Measurements from ENCODE around the gene MICAL2.
A peak's percentile ranks its signal among the peaks of the same experiment; 100 is the strongest.

MICAL2 gene

DNA sequence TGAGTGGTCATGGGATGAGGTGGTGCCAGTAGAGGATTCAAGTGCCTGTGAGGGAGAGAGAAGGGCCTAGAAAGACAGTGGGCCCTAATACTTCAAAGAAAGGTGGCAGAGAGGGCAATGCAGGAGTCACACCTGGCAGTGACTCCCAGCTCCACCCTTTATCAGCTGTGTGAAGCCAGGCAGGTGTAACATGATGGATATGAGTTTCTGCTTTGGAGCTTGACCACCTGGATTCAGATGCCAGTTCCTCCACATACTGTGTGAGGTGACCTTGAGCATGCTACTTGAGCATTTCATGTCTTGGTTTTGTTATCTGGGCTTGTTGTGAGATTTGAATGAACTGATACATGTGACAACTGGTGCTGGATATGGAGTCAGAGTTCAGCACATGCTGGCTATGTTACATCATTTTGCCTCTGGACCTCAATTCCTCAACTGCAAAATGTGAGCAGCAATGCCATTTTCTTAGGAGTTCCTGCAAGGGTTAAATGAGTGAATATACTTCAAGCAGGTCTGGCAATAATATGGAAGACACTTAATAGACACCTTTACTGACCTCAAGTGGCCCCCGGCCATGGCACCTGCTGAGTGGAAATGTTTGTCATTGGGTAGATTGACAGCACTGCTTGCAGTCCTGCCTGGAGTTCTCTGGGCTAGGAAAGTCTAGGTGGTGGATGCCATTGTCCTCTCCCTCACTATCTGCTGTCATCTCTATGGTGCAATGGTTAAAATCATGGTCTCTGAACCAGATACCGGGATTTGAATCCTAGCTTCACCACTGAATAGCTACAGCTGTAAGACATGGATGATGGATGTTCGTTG, 83.3 kb downstream of the MICAL2 start:
- no peak for DNase-seq

GRCh38 chr11:12195768-12196167, 85.4 kb downstream of the MICAL2 start:
- DNase-seq: no peak

- no peak for DNase-seq
Measured at GRCh38 chr11:12196308-12196707, 85.9 kb downstream of the MICAL2 start.

DNA sequence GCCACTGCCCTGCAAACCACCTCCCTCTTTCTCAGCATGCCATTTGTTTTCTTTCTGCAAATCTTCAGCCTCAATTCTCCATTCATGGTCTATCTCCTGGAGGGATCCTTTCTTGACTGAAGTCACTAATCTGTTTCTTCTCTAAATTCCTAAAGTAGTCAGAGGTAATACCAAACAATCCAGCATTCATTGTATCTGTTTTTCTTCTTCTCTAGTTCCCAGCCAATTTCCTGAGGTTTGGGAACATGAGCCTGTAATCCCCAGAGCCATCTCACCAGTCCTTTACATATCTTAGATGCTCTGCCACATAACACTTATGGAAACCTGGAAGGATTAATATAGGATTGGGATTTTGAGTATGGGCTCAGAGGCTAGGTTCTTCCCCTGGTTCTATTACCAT, 86.5 kb downstream of the MICAL2 start:
- no peak for DNase-seq

DNA sequence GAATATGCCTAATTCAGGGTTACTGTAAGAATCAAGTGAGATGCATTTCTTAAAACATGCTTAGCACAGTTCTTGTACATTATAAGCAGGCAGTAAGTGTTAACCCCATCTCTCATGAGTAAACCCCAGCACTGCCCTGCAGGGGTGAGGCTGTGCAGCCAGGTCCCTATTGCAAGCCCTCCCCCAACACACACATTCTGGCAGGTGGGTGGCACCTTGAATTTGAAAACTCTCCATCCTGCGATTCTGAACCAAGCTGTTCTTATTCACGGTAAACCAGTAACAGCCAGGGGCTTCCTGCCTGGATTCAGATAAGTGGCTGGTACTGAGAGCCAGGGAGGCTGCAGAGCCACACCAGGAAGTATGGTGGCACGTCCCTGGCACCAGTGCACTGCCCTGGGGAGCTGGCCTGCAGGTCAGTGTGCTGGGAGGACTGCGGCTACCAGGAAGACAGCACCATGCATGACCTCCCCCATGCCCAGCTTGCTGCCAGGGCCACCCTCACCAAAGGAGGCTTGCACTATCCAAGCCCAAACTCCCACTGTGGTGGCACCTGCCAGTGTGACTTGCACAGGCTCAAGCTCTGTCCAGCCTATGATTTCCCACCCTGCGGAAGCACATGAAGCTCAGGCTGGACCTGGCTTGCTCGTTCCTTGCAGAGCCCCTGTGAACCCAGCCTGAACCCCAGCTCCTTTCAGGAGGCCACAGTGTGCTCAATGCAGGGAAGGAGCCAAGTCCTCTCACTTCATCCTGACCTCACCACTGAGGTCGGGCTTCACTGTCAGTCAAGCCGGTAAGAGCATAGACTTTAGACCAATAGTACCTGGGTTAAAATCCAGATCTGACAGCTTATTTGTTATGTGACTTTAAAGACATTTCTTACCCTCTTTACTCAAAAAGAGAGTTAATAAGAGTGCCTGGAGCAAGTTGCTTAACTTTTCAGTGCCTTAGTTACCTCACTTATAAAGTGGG, 88.1 kb downstream of the MICAL2 start:
- no peak for DNase-seq

GRCh38 chr11:12199231-12199948, 89.0 kb downstream of the MICAL2 start:
- no peak for DNase-seq

DNA sequence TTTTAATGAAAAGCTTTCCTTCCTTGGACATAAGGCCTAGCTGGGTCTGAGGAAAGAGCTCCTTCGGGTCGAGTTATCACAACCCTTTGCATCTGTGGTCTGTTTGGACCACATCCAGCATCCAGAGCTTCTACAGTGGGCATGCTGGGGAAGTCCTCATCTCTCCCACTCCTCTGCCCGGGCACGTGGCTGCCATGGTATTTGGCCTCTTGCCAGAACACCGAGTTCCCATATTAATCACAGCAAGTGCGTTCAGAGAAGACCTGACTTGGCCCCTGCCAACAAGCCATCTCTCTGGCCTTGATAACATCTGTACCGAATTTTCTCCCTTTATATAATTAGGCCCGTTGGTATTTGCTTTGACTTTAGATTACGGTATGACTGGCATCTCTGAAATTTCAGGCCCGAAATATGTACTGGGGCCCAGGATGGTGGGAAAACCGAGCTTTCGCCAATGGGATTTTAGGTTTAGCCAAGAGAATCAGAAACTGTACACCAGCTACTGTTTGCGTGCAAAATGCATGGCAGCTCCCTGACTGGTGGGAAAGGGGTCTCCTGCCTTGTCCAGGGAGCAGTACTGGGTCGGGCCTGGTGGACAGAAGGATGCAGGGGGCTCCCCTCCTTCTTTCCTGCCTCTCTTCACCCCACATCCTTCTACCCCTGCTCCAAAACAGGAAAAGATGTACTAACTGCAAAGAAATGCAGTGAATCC, 90.0 kb downstream of the MICAL2 start:
- DNase-seq: peak; percentile 15

DNA sequence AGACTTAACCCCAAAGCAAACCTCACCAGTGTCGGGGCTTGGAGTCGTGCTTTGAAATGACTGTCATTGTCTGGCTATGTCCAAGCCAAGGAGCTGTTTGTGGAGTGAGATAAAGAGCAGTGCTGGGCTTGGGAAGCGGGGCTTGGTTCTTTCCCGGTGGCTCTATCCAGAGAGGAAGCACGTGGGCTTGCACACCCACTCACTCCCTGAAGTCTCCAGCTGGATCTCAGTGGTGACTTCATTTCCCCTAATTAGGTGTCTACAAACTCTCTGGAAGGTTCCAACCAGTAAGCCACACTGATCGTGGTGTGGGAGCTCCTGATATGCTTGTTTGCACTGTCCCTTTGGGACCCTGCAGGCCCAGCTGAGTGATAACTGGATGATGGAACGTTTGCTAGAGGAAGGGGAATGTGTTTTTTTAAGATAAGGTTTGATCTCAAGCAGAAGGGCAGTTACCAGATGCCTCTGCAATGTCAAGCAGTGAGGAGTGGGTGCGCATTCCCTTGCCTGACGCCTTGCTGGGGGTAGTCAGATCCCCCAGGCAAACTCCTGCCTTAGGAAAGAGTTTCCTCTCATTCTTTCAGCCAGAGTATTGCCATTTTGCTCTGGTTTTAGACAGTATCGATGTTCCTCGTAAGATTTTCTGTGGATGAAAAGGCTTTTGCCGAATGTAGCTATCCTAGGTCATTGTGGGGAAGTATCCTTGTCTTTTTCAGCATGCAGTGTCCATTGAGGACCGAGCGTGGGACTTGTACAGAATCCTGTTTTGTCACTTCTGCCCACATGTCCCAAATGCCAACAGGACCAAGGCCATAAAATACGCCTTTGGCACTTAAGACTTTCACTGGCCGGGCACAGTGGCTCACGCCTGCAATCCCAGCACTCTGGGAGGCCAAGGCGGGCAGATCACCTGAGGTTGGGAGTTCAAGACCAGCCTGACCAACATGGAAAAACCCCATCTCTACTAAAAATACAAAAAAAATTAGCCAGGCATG, 90.9 kb downstream of the MICAL2 start:
- peak; percentile 20 for DNase-seq

GRCh38 chr11:12202661-12203310, 92.4 kb downstream of the MICAL2 start:
- no peak for DNase-seq

GRCh38 chr11:12204506-12204905, 94.1 kb downstream of the MICAL2 start:
- DNase-seq: no peak

GRCh38 chr11:12205330-12205729, 94.9 kb downstream of the MICAL2 start:
- no peak for DNase-seq

GRCh38 chr11:12206529-12206928, 96.1 kb downstream of the MICAL2 start:
- no peak for DNase-seq

DNA sequence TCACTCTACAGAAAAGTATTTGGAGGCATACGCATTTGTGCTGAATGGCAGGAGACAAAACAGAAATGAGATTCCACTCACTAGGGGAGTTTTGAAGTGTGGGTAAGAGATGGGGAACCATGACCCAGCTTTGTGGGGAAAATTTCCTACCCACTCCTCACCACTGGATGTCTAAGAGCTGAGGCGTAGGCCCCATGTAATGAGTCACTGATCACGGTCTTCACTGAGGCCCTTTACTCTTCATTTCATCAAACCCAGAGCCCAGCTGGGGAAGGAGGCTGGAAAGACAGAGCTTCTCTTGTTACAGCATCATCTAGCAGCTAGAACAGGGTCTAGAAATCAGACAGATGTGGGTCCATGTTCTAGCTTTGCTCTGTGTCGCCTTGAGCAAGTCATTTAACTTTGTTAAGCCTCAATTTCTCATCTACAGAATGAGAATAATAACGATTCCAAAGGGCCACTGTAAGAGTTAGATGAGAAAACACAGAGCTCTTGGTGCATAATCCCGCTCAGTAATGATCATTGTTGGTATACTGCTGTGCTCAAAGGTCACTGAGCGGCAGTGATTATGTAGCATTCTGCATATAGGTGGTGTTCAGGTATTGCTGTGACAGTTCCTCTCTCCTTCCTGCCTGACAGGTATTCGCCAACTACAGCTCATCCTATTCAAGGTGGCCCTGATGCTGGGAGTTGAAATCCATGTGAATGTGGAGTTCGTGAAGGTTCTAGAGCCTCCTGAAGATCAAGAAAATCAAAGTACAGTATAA, 97.2 kb downstream of the MICAL2 start:
- peak; percentile 22 for DNase-seq

- DNase-seq: no peak
Measured at GRCh38 chr11:12209096-12209495, 98.7 kb downstream of the MICAL2 start.

DNA sequence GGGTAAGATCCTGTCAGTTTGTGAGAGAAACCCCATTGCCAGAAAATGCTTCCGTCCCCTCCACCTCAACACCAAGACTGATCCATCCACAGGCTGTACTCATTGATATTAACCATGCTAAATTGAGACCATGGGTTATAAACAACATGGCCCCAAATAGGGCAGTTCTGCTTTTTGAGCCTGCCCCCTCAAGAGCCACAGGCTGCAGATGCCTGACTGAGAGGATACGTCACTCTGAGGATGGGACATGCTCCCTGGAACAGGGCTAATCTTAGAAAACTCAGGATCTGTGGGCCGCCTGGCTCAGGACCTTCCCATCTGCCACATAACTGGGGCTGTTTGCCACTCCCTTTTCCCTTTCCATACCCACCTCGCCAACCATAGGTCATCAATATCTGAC, 99.8 kb downstream of the MICAL2 start:
- DNase-seq: no peak

DNA sequence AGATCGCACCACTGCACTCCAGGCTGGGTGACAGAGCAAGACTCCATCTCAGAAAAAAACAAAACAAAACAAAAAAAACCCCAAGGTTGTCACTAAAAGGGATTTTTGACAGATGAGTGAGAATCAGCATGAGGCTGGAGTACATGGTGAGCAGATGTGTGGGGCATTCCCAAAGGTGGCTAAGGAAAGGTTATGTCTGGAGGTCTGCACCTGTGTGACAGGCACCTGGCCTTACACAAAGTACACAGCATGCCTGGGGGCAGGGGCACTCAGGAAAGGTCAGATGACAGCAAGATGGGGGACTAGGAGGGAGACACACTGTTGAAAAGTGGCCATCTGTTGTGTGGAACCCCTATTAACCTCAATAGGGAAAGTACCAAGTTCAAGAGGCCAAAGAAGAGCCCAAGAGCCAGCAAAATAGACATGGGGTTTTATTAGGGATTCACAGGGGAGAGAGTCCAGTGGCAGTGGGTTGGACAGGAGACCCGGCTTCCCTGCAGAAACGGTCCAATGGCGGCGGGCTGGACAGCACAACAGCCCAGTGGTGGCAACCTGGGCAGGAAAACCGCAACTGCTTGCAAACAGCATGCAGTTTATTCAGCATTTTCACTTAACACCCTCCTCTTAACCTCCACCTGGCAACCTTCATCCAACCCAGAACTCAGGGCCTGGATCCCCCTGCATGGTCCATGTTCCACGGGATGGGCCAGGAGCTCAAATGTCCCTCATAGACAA, 101.1 kb downstream of the MICAL2 start:
- DNase-seq: no peak

DNA sequence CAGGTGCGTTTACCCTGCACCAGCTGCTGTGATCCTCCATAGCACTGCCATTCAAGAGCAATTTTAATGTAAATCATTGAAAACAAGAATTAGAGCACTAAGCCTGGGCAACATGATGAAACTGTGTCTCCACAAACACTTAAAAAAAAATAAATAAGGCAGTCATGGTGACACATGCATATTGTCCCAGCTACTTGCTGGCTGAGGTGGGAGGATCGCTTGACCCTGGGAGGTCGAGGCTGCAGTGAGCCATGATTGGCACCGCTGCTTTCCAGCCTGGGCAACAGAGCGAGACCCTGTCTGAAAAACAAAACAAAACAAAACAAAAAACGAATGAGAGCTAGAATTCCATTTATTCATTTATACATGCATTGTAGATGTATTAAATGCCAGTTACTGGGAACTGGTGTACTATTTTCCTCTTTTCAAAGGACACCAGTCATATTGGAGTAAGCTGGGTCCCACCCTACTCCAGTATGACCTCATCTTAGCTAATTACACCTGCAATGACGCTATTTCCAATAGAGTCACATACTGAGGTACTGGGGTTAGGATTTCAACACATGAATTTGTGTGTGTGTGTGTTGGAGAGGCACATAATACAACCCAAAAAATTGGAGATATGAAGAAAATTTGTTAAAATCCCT, 101.9 kb downstream of the MICAL2 start:
- peak; percentile 57 for DNase-seq

DNA sequence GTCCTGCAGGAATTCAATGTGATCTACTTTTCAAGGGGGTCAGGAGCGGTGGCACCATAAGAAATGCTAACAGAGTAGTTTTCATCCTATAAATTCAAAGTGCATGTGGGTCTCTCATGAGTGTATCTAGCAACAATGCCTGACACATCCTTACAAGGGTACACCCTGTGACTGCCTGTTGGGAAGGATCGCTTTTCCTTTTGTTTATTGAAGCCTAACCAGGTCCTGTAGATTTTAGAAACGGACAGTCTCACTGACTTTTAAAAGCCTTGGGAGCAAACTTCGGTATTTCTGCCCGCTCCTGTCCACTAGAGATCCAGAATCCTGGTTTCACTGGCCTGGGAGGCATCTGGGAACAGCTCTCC, 102.4 kb downstream of the MICAL2 start:
- no peak for DNase-seq

- DNase-seq: peak; percentile 52
Measured at GRCh38 chr11:12213883-12214282, 103.5 kb downstream of the MICAL2 start.

All from kidney glomerular epithelial cell (primary cell).